ENCODE measurements around the gene NEURL1B. TPM values are rescaled to one million over a fixed set of nuclear protein-coding genes. Genes with fewer than 3 reads are reported as not detected.

NEURL1B gene
- total and polyA plus RNA-seq, 10 of the 15 experiments (the other 5 are each of a cell fraction or from before 2014, with no cell fraction given) = 0.04 to 0.28 (median 0.05) TPM; not detected in 4

DNA sequence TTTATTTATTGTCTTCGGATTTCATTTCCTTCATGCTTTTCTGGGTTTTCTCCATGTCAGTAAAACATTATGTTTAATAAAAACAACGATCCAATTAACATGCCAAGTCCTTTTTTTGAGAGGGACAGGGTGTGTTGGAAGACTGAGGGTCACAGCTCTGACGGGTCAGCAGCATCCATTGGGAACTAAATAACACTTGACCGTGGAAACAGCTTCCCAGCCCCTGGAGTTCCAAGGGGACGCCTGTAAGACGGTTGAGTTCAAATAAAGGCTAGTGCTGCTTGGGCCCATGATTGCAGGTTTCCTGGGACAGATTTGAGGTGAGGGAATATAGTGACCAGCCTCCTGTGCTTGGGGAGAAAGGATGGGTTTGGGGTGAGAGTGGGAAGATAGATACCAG lies 30.4 kb upstream of the NEURL1B start:
- FAIRE-seq (no peak), DNase-seq (ENCODE audit: low read depth, low spot score) (no peak), ATAC-seq (no peak)
- Histone ChIP-seq H3K4me3 (no peak overlapping the region), H3K4me1 (ENCODE audit: control insufficient read depth, insufficient read depth, low read length) (no peaks in the 10 kb centered on the region), H2AFZ (ENCODE audit: control insufficient read depth, low read depth, low read length) (no peak overlapping the region), H3K36me3 (ENCODE audit: control insufficient read depth in 2 of 2, insufficient read depth in 2 of 2, low read length in 1 of 2) (no peaks in the 10 kb centered on the region), H3K27me3 (replicated peaks in 1 of 2; ENCODE audit: control insufficient read depth in 2 of 2, insufficient read depth in 2 of 2, low read length in 1 of 2) (peaks cover 0 to 6% of the 10 kb centered on the region in 2 experiments; a peak in 2 of 4 replicates), H3K4me2 (ENCODE audit: control insufficient read depth, insufficient read depth) (no peak overlapping the region), H3K9ac (ENCODE audit: control insufficient read depth, insufficient read depth, low read length) (no peak overlapping the region), H3K27ac (ENCODE audit: control insufficient read depth, insufficient read depth) (no peak overlapping the region), H3K9me3 (replicated peaks; ENCODE audit: control insufficient read depth, insufficient read depth, low read length) (no peaks in the 10 kb centered on the region), H4K20me1 (ENCODE audit: control insufficient read depth, insufficient read depth) (no peaks in the 10 kb centered on the region), H3K79me2 (ENCODE audit: control insufficient read depth, insufficient read depth, low read length) (no peaks in the 10 kb centered on the region)
- in situ Hi-C loops (cut with MboI) (no loop called here), intact Hi-C loops (cut with micrococcal nuclease; ENCODE audit: unreplicated experiment) (no loop called here)
- no TSS peak for BruUV-seq (replicated peaks)
- CTCF ChIA-PET = no interaction called here
- SMC1A ChIA-PET (ENCODE audit: uncharacterized antibody, unreplicated experiment) = no interaction called here
- RAD21 ChIA-PET (ENCODE audit: unreplicated experiment) = no interaction called here
- 34% methylated on average over 6 of the region's 6 CpGs for WGBS (ENCODE audit: insufficient coverage, insufficient replicate concordance, low lambda C conversion rate, missing lambda C conversion rate)
- POLR2A ChIA-PET = no interaction called here
- no peak for TF ChIP-seq ESRRA (IDR thresholded peaks at IDR 0.05; ENCODE audit: low read length)
- TF ChIP-seq SPI1 (IDR thresholded peaks at IDR 0.05; ENCODE audit: borderline replicate concordance, insufficient read depth, low read depth, low read length) = no peak
- no peak for TF ChIP-seq TCF12 (IDR thresholded peaks at IDR 0.05; ENCODE audit: low read depth, low read length)
- TF ChIP-seq MTA3 (IDR thresholded peaks at IDR 0.05; ENCODE audit: borderline replicate concordance, low read length) = no peak
- no peak for TF ChIP-seq ZNF687 (IDR thresholded peaks at IDR 0.05)
- TF ChIP-seq CREB1 (IDR thresholded peaks at IDR 0.05; ENCODE audit: low read depth) = no peak
- TF ChIP-seq IRF5 (IDR thresholded peaks at IDR 0.05; ENCODE audit: borderline replicate concordance) = no peak
- TF ChIP-seq SMC3 (IDR thresholded peaks at IDR 0.05; ENCODE audit: borderline replicate concordance, low read length) = no peak
